Nasal cavity respiratory epithelium epithelial cell of viscerocranial mucosa (primary cell): ENCODE results near the gene KIF3B. TPM values are rescaled to one million over a fixed set of nuclear protein-coding genes. Genes with fewer than 3 reads are reported as not detected.

Experiments used
- total RNA-seq: library from RNA; depleted of rRNA; stranded (reverse); fragments of >200 nt; gene quantifications from 2 replicates; pipeline ENCODE4 v1.2.3, GENCODE V29; 2014

The KIF3B gene
- 15.4 and 27.4 TPM in 2 replicates for total RNA-seq

GRCh38 chr20:32277361-32278198 is at the start of gene KIF3B:
KIF3B (plus strand) TSS chr20:32277651; CDS start chr20:32309778, 32,127 bp downstream.

GRCh38 chr20:32357869-32358631 is 80.6 kb downstream of the KIF3B start, which contains the start of gene ASXL1:
ASXL1 (plus strand) TSS chr20:32358331; CDS start chr20:32358776, 445 bp downstream.

Other genes with a start within 250 kb of the KIF3B start
- not detected in 2 replicates for gene HCK, start 225.4 kb upstream of the KIF3B start, total RNA-seq
- gene TM9SF4, start 167.9 kb upstream of the KIF3B start, total RNA-seq, result 29.7 and 52.4 TPM in 2 replicates
- 7.2 and 11.4 TPM in 2 replicates for gene PLAGL2, start 69.9 kb upstream of the KIF3B start, total RNA-seq
- 42.7 and 49.1 TPM in 2 replicates for gene POFUT1, start 69.8 kb upstream of the KIF3B start, total RNA-seq
- 16.1 and 32.4 TPM in 2 replicates for gene ASXL1, start 80.7 kb downstream of the KIF3B start, total RNA-seq